Activated CD4-positive, alpha-beta T cell treated with anti-CD3 and anti-CD28 coated beads, Interleukin-2, amount 50 U/mL, for 4 hours (primary cell): ENCODE data around the gene CTSZ.
"Not testable (repeated sequence)": the region's sequence is repeated elsewhere in the genome, so short reads cannot be mapped to it uniquely, and the experiment has no call there.

ENCODE experiments used
- DNase-seq, 2 experiments: peaks; one replicate each; pipeline ENCODE4 v3.0.0-alpha.2; 2020

Gene CTSZ

DNA sequence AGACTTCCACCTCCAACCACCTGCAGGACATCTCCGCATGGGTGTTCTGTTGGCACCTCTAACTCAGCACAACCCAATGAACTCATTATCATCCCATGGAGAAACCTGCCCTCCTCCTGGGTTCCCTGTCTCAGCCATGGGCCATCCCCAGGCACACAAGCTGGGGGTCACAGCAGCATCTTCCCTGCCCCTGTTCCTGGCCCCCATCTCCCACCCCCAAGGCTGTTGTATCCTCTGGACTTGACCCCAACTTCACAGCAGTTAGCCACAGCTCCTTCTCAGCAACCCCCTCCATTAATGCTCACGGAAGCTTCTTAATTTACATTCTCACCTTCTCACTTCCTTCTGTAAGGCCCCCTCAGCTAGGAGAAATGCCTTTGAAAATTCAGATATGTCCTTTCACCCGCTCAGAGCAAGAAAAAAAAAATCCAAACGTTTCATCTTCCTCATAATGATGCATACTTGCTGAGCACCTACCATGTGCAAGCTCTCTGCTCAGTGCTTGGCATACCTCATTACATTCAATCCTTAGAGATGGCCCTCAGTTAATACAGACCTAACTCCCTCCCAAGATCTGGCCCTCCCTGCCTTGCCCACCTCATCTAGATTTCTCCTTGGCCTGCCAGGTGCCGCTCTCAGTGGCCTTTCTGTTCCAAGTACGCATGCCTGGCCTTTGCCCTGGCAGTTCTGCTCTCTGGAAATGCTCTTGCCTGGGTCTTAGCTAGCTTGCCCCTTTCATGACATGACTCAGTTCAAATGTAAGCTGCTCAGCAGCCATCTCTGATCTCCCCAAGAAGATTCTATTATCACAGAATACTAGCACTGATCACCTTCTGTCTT is 28.5 kb downstream of the CTSZ start:
- DNase-seq: no peak

DNA sequence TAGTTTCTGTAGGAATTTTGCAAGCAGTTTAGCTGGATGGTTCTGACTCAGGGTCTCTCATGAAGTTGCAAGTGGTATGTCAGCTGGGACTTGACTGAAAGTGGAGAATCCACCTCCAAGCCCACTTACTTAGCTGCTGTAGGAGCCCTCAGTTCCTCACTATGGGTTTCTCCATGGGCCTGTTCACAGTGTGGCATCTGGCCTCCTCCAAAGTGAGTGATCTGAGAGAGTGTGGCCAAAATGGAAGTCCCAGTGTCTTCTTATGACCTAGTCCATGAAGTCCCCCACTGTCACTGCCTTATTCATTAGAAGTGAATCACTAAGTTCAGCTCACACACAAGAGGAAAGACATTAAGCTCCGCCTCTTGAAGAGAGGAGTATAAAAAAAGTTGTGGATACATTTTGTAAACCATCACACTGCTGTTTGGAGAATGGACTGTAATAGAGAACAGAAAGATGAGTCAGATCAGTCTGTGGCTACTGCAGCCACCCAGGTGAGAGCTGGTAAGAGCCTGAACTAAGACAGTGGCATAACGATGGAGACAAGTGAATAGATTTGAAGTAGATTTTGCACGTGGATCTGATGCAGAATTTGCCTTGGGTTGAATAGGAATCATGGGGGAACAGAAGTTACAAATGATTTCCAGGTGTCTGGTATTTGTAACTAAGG is 30.9 kb downstream of the CTSZ start:
- no peak for DNase-seq

DNA sequence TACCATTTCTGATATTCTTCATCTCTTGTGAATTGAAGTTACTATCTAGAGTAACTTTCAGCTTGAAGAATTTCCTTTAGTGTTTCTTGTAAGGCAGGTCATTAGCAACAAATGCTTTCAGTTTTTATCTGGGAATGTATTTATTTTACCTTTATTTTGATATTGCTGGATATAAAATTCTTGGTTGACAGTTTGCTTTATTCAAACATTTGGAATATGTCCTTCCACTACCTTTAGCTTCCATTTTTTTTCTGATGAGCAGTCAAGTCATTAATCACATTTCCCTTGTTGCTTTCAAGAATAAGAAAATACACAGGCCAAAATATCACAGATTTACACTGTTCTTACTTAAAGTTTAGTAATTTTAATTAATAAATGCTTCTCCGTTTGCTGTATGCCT is 31.7 kb downstream of the CTSZ start:
- DNase-seq: no peak

DNA sequence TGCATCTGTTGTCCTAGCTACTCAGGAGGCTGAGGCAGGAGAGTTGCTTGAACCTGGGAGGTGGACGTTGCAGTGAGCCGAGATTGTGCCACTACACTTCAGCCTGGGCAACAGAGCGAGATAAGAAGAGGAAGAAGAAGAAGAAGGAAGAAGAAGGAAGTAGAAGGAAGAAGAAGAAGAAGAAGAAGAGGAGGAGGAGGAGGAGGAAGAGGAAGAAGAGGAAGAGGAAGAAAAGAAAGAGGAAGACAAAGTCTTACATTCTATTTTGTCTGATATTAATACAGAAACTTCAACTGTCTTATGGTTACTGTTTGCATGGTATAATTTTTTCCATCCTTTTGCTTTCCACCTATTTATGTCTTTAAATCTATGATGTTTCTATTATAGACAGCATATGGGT is 33.2 kb downstream of the CTSZ start:
- no peak for DNase-seq

DNA sequence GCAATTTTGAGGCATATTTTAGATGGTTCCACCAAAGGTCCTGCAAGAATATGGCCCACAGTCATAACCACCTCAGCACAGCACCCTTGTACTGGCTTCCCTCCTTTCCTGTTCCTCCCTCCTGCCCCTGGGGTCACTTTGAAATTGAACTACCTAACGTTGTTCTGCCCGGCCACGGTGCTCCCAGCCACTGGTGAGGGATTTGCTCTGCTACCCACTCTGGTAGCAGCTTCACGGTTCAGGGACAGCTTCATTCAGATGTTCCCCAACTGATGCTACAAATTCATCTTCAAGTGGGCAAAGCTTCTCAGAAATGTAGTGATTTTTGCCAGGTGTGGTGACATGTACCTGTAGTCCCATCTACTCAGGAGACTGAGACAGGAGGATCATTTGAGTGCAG is 33.9 kb downstream of the CTSZ start:
- no peak for DNase-seq

DNA sequence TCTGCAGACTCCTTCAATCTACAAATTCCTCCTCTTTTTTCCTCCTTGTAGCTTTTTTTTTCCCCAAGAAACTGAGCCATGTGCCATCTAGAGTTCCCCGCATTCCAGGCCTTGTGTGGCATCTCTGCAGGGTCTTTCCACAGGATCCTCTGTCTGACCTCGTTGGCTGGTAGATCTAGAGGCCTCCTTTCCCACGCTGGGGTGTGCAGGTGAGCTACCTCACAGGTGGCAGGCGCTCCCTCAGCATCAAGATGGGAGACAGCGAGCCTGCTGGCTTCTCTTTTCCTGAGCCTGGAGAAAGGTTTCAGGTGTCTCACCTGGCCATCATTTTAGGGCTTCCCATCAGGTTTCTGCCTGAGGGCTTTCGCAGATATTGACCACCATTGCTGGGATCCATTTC is 35.6 kb downstream of the CTSZ start:
- DNase-seq: no peak

DNA sequence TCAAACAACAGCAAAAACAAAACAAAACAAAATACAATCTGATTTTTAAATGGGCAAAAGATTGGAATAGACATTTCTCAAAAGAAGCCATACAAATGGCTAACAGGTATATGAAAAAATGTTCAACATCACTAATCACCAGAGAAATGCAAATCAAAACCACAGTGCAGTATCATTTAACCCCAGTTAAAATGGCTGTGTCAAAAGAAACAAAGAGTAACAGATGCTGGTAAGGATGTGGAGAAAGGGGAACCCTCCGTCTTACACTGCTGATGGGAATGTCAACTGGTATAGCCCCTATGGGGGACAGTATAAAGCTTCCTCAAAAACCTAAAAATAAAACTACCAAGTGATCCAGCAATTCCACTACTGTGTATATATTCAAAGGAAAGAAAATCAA is 36.9 kb downstream of the CTSZ start:
- no peak for DNase-seq

DNA sequence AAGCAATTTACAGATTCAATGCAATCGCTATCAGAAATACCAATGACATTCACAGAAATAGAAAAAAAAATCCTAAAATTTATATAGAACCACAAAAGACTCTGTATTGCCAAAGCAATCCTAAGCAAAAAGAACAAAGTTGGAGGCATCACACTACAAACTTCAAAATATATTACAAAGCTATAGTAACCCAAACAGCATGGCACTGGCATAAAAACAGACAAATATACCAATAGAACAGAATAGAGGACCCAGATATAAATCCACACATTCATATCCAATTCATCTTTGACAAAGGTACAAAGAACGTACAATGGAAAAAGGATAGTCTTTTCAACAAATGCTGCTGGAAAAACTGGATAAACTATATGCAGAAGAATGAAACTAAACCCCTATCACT is 37.6 kb downstream of the CTSZ start:
- DNase-seq: no peak

DNA sequence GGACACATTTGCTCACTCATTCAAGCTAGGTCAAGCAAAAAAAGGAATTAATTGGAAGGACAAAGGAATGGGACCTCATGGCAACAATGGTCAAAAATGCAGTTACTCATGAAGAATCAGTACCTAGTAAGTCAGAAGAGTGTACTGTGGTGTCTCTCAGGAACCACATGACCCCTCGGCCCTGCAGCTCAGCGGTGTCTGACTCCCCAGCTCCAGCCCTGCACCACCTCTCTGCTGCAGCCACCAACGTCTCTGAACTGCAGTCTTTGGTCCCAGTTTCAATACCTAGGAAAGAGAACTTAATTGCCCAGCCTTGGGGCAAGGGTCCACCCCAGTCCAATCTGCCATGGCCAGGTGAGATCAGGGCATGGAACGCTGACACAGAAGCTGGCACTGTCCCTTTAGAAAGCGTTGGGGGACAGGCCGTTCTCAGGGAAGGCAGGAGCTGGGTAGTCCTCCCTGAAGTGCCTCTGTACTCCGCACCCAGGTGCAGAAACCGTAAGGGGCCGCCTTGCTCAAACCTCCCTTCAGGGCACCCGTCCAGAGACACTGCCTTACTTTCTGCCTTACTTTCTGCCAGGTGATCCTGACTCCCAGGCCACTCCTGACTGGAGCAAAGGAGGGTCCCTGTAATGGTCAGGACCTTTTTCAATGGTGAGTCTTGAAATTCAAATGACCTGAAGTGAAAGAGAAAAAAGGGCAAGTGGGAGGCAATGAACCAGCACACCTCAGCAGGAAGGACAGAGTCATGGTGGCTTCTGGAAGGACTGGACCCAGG is 39.2 kb downstream of the CTSZ start:
- no peak for DNase-seq

DNA sequence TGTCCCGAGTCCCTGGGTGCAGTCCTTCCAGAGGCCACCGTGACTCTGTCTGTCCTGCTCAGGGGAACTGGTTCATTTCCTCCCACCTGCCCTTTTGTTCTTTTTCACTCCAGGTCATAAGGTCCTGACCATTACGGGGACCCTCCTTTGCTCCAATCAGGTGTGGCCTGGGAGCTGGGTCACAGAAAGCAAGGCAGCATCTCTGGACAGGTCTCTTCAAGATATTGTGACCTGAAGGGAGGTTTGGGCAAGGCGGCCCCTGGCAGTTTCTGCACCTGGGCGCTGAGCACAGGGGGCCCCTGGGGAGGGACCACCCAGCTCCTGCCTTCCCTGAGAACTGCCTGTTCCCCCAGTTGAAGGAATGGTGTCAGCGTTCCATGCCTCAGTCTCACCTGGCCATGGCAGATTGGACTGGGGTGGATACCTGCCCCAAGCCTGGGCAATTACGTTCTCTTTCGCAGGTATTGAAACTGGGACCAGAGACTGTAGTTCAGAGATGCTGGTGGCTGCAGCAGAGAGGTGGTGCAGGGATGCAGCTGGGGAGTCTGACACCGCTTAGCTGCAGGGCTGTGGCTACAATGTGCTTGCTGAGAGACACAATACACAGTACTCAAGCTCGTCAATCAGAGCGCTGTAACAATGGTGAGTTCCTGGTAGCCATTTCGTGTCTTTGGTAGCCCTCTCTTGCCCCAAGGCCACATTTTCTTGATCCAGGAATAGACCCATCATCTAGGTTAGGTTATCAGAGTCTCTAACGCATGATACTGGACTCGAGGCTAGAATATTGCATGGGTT is 41.6 kb downstream of the CTSZ start:
- no peak for DNase-seq

DNA sequence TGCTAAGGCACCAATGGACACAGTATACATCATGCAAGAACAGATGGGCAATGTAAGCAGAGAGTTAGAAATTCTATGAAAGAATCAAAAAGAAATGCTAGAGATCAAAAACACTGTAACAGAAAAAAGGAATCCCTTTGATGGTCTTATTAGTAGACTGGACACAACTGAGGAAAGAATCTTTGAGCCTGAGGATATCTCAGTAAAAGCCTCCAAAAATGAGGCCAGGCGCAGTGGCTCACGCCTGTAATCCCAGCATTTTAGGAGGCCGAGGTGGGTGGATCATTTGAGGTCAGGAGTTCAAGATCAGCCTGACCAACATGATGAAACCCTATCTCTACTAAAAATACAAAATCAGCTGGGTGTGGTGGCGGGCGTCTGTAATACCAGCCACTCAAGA is 43.1 kb downstream of the CTSZ start:
- not testable (repeated sequence) for DNase-seq

DNA sequence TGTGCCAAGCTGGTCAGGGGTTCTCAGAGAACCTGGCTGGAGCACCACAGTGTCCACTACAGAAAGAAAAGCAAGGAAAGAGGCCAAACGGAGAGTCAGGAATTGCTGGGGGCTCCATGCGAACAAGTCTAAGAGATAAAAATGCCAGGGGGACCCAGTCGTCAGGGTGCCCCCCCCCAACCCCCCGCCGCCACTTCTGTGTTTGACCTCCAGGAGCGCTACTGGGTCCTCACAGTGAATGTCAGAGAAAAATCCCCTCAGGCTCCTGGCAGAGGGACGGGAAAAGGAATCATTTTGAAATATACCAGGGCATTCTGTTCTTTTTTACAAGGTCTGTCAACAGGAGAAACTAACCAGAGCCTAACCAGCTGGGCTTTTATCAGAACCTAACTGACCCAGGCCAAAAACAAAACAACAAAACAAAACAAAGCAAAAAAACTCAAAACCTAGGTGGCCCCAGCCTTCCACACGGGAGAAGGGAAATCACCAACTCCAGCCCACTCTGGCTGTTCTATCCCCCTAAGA is 43.9 kb downstream of the CTSZ start:
- no peak for DNase-seq

DNA sequence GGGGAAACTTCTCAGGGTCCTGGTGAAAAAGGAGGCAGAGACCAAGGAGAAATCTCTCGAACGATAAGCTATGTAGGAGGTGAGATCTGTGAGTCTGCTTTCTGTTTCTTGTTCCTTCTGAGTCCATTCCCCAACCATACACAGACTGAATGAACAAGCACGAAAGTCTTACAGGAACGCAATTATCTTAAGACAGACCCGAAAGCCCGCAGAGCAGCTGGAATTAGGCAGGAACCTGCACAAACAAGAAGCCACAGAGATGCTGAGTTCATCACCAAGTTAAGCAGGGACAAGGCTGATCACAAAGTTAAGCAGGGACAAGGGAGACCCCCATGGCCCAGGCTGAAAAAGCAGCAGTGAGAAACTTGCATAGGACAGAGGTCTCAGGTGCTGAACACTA is 47.4 kb downstream of the CTSZ start:
- DNase-seq: no peak

DNA sequence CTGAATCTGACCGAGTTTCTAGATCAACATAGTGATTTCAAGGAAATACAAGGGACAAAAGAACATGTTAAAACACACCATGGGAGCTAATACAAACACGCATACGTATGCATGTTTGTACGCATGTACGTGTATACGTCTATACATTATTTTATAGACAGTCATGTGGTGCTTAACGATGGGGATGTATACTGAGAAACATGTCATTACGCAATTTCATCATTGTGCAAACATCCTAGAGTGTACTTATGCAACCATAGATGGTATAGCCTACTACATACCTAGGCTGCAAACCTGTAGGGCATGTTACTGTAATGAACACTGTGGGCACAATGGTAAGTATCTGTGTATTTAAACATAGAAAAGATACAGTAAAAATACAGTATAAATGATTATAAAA is 51.0 kb downstream of the CTSZ start:
- DNase-seq: no peak

DNA sequence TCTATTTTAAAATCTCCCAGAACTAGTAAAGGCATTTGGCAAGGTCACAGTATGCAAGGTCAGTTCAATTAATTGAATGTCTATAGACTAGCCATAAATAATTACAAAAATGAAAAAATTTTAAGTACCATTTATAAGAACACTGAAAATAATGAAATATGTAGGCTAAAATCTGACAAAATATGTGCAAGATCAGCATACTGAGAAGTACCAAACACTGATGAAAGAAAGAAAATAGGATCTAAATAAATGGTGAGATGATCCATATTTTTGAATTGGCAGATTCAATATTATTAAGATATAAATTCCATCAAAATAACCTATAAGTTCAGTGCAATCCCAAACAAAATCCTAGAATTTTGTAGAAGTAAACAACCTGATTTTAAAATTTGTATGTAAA is 54.0 kb downstream of the CTSZ start:
- DNase-seq: no peak

DNA sequence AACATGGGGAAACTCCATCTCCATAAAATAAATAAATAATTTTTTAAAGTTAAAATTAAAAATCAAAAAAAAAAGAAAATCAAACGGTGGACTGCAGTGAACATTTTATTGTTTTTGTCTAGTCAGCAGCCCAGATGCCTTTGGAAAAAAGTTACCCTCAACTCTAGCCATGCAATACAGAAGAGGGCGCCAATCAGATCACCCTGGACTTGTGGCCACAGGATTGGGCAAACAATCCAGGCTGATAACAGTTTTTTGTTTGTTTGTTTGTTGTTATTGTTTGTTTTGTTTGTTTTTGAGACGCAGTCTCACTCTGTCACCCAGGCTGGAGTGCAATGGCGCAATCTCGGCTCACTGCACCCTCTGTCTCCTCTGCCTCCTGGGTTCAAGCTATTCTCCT is 56.5 kb downstream of the CTSZ start:
- no peak for DNase-seq

DNA sequence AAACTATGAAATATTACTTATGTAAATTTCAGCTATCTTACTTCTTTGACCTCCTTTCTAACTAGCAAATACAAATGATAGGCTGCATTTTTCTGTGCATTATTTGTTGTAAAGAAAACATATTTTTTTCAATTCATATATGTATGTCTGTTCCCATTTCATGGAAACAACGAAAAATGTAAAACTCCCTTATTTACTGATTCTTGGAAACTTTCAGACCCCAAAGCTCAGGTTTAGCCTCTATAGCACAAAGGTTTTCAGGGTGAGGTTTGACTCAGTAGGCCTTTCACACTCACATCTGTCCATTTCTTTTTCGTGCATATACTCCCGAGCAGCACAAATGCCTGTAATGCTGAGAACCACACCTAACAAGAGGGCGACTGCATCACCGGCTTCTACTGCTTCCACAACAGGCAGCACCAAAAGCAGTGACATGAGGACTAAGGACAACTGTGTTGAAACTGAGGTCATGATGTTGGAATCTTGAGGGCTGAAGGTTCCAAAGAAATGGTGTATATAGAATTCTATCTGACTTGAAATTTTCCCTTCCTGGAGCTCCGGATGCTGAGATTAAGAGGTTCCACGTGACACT is 59.2 kb downstream of the CTSZ start:
- not testable (repeated sequence) for DNase-seq

DNA sequence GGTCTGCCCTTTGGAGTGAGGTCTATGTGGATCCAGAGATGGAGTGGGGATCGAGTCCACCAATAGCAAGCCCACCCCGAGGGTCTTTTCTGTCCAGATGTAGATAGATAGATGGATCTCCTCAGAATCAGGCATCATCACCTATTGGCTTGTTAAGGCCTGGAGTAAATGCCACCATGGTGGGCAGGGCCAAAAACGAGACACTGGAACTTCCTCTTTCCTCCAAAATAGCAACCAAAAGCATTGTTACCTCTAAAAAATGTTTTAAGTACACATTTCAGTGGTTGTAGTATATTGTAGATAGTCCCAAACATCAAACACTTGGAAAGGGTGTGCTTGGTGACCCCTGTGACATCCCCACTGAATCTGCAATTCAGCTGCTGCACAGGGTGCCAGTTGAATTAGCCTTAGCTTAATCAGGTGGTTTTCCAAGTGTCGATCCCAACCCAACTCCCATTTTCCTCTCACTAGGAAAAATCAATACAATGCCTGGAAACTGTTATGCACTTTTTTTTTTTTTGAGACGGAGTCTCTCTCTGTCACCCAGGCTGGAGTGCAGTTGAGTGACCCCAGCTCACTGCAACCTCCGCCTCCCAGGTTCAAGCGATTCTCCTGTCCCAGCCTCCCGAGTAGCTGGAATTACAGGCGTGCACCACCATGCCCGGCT is 61.0 kb downstream of the CTSZ start:
- no peak for DNase-seq
